Mononuclear cell (primary cell): Measurements from ENCODE around the gene TMEM242. TPM values are rescaled to one million over a fixed set of nuclear protein-coding genes. Genes with fewer than 3 reads are reported as not detected.

Experiments used
- H3K27me3 ChIP-seq: 2 replicates; pipeline ENCODE4 v1.6.0; 2011; ENCODE audit warnings: low read length, control low read depth; ENCODE audit not compliant: insufficient read depth
- H3K4me1 ChIP-seq: 2 replicates; pipeline ENCODE4 v1.5.1; 2011; ENCODE audit warnings: mild to moderate bottlenecking, low read length, control low read depth; ENCODE audit not compliant: insufficient read depth
- H3K4me3 ChIP-seq: 2 replicates; pipeline ENCODE4 v1.5.1; 2011; ENCODE audit warnings: mild to moderate bottlenecking, low read length, moderate library complexity
- H3K9me3 ChIP-seq: 2 replicates; pipeline ENCODE4 v1.5.1; 2011; ENCODE audit warnings: low read depth, mild to moderate bottlenecking, control low read depth, low read length
- total RNA-seq: library from RNA; depleted of rRNA; stranded (reverse); fragments of >200 nt; gene quantifications from one replicate; pipeline ENCODE4 v1.2.3, GENCODE V29; 2012

The TMEM242 gene
- total RNA-seq, 1 donor, result 9.7 TPM

DNA sequence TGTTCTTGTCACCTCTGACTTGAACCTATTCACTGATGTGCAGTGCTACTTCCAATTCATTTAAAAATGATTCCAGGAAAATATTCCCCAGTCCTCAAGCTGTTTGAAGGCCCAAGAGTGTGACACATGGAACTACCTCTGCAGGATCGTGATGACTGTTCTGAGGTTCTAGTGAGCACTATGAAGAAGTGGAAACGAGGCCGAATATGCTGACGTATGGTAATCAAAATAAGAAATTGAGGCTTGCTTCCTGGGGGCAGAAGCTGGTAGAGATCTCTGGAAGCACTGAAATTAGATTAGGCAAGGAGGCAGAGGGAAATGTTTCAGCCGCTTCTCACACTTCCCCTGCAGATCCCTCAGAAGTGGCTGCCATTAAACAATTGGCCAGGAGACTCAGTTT is 15.7 kb downstream of the TMEM242 start:
- Histone ChIP-seq H3K4me3 (no peak overlapping the region), H3K9me3 (no peaks in the 10 kb centered on the region), H3K27me3 (no peaks in the 10 kb centered on the region), H3K4me1 (peaks cover 21% of the 10 kb centered on the region)

DNA sequence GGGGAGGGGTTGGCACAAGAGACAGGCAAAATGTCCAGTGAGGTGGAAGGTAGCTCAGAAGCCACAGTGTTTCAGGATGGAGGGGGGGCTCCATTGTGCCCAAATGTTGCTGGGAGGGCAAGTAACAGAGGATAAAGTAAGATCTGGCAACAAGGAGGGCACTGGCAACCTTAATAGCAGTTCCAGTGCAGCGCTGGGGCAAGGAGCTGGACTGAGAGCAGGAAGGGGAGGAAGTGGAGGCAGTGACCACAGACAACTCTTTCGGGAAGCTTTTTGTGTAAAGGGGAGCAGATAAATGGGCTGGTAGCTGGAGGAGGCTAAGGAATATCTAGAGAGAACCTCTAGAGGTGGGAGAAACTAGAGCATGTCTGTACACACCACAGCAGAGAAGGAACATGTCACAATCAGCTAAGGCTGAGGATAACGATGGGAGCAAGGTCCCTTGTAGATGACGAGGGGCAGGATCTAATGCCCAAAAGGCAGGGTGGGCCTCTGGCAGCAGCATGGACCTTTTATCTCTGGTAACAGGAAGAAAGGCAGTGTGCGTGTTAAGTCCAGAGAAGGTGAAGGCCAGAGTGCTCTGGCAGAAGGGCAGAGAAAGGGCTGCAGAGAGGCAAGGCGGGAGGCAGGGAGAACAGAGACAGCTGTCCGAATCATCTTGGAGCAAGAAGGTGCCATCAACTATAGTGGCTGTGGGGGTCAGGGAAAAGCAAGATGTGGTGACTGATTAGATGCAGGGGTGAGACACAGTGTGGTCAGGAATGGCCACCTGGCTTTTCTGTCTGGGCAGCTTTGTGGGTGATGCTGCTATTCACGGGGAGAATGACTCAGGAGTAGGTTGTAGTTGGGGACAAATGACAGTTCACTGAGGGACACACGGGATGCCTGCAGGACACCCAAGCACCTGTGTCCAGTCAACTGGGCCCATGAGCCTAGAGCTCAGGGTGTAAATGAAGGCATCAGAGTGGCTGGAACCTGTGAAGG is 17.4 kb downstream of the TMEM242 start:
- Histone ChIP-seq H3K9me3 (no peaks in the 10 kb centered on the region), H3K27me3 (no peaks in the 10 kb centered on the region), H3K4me3 (no peak overlapping the region), H3K4me1 (peaks cover 21% of the 10 kb centered on the region)

DNA sequence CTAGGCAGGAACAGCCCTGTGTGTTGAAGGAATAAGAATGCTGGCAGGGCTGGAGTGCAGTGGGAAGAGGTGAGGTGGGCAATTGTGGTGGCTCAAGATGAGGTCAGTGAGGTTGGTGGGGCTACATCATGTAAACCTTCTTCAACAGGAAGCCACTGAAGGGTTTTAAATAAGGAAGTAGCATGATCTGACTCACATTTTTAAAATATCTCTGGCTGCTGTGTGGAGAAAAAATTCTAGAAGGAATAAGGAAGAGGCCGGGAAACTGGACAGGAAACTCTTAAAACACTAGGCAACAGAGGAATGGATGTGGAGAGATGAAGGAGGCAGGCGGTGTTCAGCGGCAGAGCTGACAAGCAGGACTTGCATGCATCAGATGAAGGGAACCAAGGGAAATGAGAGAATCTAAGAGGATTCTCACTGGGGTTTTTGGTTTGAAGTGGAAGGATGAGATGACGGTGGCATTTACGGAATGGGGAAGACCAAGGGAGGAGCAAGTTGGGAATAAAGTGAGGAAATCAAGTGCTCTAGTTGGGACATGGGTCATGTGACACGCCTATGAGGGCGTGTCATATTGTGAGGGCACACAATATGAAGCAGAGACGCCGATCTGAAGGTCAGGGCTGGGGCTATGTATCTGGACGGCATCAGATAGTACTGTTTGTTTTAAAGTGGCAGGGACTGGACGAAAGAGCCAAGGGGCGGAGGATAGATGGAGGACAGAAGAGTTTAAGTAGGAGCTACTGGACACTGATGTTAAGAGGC is 18.2 kb downstream of the TMEM242 start:
- Histone ChIP-seq H3K4me3 (no peak overlapping the region), H3K9me3 (no peaks in the 10 kb centered on the region), H3K27me3 (no peaks in the 10 kb centered on the region), H3K4me1 (peaks cover 21% of the 10 kb centered on the region)

DNA sequence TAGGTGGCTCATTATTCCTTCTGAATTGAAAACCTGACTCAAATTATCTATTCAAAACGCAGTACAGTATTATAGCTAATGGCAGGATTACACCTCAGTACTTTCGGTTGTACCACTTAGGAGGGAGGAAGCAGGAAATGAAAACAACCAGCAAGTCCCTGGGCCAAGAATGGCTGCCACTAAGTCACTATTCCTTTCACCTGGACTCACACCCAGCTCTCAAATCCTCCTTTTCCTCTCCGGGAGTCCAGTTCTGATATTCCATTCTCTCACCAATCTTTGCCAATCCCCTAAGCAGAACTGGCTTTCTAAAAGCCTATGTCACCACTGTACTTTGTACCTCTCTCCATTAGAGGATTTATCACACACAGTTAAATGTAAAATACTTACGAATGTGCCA is 20.6 kb downstream of the TMEM242 start:
- Histone ChIP-seq H3K4me1 (peaks cover 27% of the 10 kb centered on the region), H3K4me3 (no peak overlapping the region), H3K27me3 (no peaks in the 10 kb centered on the region), H3K9me3 (no peaks in the 10 kb centered on the region)

DNA sequence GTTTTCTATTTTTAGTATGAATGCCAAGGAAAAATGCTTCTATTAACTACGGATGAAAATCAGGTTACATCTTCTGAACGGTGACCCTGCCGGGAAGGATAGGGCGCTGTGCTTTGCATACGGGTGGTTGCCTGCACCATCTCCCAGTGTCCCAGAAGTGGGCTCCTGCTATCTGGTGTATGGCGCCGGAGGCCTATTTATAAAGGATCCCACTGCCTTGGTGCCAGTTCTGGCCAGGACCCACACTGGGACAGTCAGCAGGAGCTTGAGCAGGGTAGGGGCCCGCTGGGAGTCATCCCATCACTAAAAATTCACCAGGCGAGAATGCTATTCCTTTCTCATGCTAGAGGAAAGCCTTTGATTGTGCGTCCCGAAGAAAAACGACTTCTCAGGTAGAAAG is 22.9 kb downstream of the TMEM242 start:
- no peaks in the 10 kb centered on the region for H3K27me3 ChIP-seq
- no peak overlapping the region for H3K4me3 ChIP-seq
- H3K9me3 ChIP-seq, result no peaks in the 10 kb centered on the region
- peaks cover 15% of the 10 kb centered on the region for H3K4me1 ChIP-seq

DNA sequence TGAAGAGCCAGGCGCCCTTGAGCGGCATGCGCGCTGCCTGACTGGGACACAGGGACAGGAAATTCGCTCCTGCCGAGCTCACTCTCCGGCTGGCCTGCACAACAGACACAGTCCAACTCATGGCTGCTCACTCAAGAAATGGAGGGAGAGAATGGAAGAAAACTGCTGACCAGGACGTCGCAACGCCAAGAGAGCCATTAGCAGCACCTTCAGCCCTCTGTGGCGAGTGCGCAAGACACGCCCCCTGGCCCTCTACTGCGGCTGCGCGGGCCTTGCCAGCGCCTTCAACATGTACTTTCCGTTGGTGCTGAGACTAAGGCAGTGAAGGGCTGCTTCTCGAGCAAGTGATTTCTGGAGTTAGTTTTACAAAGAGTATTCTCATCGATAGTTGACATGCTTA is 23.3 kb downstream of the TMEM242 start:
- H3K4me1 ChIP-seq, result peaks cover 10% of the 10 kb centered on the region
- H3K27me3 ChIP-seq, result no peaks in the 10 kb centered on the region
- H3K9me3 ChIP-seq, result no peaks in the 10 kb centered on the region
- H3K4me3 ChIP-seq, result no peak overlapping the region

DNA sequence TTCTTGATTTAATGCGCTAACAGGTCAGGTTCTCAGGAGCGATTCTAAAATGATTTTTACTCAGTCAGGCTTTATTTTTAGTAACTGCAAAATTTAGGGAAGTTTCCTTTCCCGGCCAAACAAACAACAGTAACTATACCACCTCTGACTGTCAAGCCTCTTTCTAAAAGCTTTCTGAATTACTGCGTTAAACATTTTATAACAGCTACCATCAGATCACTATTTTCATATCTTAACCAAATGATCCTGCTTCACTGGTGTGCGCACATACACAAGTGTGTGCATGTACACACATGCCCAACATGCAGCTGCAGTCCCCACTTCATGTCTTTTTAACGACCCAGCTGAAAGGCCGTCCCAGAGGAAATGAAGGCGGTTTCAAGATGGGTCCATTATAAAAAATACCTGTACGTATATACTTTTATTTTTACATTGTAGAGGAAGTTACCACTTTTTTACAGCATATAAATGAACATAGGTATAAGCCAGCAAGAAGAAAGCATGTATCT is 25.0 kb downstream of the TMEM242 start:
- peaks cover 5% of the 10 kb centered on the region for H3K4me1 ChIP-seq
- H3K9me3 ChIP-seq, result no peaks in the 10 kb centered on the region
- no peaks in the 10 kb centered on the region for H3K27me3 ChIP-seq
- no peak overlapping the region for H3K4me3 ChIP-seq

DNA sequence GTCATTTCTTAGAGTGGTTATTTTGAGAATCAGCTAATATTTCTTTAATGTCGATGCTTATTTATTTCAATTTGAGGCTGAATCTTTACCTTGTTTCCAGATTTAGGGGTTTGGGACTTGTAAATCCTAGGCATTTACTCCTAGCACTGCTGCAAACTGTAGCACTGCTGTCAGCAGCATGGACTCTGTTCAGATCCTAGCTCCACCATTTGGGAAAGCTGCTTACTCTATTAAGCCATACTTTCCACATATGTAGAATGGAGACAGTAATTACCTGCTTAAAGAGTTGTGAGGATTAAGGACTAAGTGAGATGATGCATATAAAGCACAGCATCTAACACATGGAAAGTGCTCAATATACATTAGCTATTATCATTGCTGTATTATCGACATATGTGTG is 28.7 kb downstream of the TMEM242 start:
- H3K4me3 ChIP-seq, result no peak overlapping the region
- no peaks in the 10 kb centered on the region for H3K9me3 ChIP-seq
- no peaks in the 10 kb centered on the region for H3K27me3 ChIP-seq
- H3K4me1 ChIP-seq, result peaks cover 5% of the 10 kb centered on the region

DNA sequence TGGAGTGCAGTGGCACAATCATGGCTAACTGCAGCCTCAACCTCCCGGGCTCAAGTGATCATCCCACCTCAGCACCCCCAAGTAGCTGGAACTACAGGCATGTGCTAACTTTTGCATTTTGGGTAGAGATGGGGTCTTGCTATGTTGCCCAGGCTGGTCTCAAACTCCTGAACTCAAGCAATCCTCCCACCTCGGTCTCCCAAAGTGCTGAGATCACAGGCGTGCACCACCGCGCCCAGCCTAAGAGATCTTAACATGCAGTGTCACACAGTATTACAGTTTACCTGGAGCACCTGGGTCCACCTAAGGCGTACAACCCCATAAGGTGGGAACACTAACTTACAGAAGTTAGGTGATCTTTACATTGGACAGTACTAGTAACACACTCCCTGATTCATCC is 29.5 kb downstream of the TMEM242 start:
- no peaks in the 10 kb centered on the region for H3K9me3 ChIP-seq
- no peak overlapping the region for H3K4me3 ChIP-seq
- no peaks in the 10 kb centered on the region for H3K27me3 ChIP-seq
- peaks cover 5% of the 10 kb centered on the region for H3K4me1 ChIP-seq

DNA sequence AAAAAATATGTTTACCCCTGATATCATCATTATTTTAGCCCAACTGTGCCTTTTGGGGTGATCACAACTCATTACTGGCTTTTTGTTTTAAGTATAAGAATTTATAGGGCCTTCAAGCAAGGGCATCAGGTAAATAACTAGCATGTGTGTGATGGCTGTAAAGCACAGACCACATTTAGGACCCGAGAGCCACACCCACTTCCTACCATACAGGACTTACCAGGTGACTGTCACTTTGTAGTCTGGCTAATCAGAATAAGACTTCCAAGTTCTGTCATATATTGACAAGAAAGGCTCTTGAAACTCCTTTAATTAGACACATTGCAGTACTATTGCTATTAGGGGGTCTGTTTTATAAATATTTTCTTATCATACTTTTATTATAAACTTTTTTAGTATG is 31.1 kb downstream of the TMEM242 start:
- Histone ChIP-seq H3K4me1 (no peaks in the 10 kb centered on the region), H3K27me3 (no peaks in the 10 kb centered on the region), H3K4me3 (no peak overlapping the region), H3K9me3 (no peaks in the 10 kb centered on the region)

DNA sequence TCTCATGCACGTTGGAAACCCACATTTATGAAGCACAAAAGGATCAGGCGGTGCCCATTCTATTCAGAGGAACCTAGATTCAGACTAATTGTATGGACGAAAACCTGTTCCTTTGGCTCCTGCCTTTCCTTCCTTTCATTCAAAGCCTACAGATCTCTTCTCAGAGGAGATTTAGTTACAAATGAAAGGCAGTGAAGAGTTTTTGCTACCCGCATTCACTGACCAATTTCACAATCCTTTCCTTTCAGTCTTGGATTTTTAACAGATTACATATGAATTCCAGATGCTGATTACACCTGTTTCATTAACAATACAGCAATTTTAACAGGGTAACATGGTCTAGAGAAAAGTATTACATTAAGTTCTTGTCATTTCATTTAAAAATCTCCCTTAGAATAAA is 32.0 kb downstream of the TMEM242 start:
- H3K4me3 ChIP-seq, result no peak overlapping the region
- H3K4me1 ChIP-seq, result no peaks in the 10 kb centered on the region
- H3K27me3 ChIP-seq, result no peaks in the 10 kb centered on the region
- H3K9me3 ChIP-seq, result no peaks in the 10 kb centered on the region

DNA sequence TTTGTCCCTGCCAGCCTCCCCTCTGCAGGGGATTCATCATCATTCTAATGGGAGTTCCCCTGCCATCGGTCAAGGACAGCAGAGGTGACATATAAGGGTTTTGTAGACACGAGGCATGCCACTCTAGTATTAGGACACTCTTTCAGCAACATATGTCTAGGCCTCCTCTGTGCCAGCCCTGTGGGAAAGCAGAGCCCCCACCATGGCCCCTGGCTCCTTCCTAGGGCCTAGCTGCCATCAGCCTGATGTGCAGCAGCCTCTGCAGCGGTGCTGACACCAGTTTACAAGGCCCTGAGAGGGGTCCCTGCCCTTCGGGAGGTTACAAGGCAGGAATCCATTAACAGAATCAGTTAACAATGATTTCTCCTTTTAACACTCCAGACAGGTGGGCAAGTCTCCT is 32.5 kb downstream of the TMEM242 start:
- no peak overlapping the region for H3K4me3 ChIP-seq
- no peaks in the 10 kb centered on the region for H3K9me3 ChIP-seq
- H3K4me1 ChIP-seq, result no peaks in the 10 kb centered on the region
- H3K27me3 ChIP-seq, result no peaks in the 10 kb centered on the region

DNA sequence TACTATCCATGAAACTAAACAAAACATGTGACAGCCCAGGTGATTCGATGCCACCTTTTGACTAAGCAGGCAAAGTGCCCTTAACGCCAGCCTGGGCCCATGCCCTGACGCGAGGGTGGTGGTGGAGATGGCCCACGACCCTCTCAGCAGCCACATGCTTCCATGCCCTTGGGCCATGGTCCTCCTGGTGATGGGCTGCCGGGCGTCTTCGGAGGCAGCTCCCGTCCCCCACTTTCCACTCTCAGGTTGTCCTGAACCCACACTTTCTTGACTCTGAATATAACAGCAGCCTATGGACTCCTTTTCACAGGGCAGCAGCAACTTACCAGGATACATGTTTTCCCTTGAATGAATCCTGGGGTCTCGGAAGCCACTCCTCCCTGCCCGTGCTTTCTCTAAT is 33.6 kb downstream of the TMEM242 start:
- no peaks in the 10 kb centered on the region for H3K27me3 ChIP-seq
- no peak overlapping the region for H3K4me3 ChIP-seq
- no peaks in the 10 kb centered on the region for H3K9me3 ChIP-seq
- H3K4me1 ChIP-seq, result no peaks in the 10 kb centered on the region

DNA sequence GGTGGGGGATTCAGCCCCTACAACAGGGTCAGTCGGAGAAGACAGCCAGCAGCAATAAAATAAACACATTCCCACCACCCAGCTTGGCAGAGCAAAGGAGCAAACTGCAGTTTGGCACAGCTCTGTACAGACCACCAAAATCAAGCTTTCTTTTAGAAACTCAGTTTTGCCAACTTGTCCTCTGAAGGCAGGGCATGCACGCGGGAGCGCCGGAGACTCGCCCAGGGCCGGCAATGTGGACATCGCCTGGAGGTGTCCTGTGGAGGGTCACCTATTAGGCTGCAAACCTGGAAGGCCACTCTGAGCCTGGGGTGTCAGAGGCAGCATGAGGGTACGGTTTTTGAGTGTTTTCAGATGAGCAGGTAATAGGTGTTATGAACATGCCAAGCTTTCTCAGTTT is 34.7 kb downstream of the TMEM242 start:
- no peaks in the 10 kb centered on the region for H3K9me3 ChIP-seq
- no peaks in the 10 kb centered on the region for H3K4me1 ChIP-seq
- no peak overlapping the region for H3K4me3 ChIP-seq
- H3K27me3 ChIP-seq, result no peaks in the 10 kb centered on the region

DNA sequence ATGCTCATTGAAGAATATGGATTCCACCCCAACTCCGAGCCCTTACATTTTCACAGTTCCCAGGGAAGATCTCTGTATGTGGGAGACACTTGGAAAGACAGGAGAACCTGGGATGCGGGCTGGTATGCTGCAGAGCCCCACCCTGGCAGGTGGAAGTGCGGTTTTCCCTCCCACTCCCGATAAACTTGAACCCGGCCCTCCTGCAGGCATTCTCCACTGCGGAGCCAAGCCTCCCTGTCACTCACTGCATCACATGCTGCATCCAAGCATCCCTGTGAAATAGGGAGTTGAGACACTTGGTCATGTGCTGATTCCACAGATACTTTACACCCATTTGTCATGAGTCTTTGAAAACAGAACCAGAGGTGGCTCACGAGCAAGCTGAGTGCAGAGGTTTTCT is 35.4 kb downstream of the TMEM242 start:
- Histone ChIP-seq H3K27me3 (no peaks in the 10 kb centered on the region), H3K4me1 (no peaks in the 10 kb centered on the region), H3K4me3 (no peak overlapping the region), H3K9me3 (no peaks in the 10 kb centered on the region)
